Endodermal cell (in vitro differentiated cells): ENCODE data around the gene ATG16L2. TPM values are rescaled to one million over a fixed set of nuclear protein-coding genes. Genes with fewer than 3 reads are reported as not detected.
"Not testable (repeated sequence)": the region's sequence is repeated elsewhere in the genome, so short reads cannot be mapped to it uniquely, and the experiment has no call there.

Source experiments
- DNase-seq: peaks from one replicate; pipeline ENCODE4 v3.0.0-alpha.2; 2017
- H3K27ac ChIP-seq: 2 replicates; pipeline ENCODE4 v1.5.1; 2013; ENCODE audit warnings: mild to moderate bottlenecking, low read depth, low read length, moderate library complexity
- H3K27me3 ChIP-seq: 2 replicates; pipeline ENCODE4 v1.6.1; 2013; ENCODE audit warnings: mild to moderate bottlenecking, low read length, moderate library complexity; ENCODE audit not compliant: insufficient read depth, control insufficient read depth, poor library complexity, severe bottlenecking
- H3K36me3 ChIP-seq: 2 replicates; pipeline ENCODE4 v1.7.0; 2013; ENCODE audit warnings: mild to moderate bottlenecking, low read length, moderate library complexity; ENCODE audit not compliant: control insufficient read depth, insufficient read depth
- H3K4me1 ChIP-seq: one replicate; pipeline ENCODE4 v1.7.0; 2013; ENCODE audit warnings: low read length; ENCODE audit not compliant: control insufficient read depth, insufficient read depth
- H3K4me3 ChIP-seq: 2 replicates; pipeline ENCODE4 v1.5.1; 2013; ENCODE audit warnings: mild to moderate bottlenecking, low read length, moderate library complexity
- H3K9ac ChIP-seq: 2 replicates; pipeline ENCODE4 v1.6.1; 2013; ENCODE audit warnings: mild to moderate bottlenecking, low read length, moderate library complexity; ENCODE audit not compliant: poor library complexity, severe bottlenecking; ENCODE audit errors: extremely low read depth
- H3K9me3 ChIP-seq: 2 replicates; pipeline ENCODE4 v1.6.1; 2013; ENCODE audit warnings: mild to moderate bottlenecking, low read length, moderate library complexity; ENCODE audit not compliant: control insufficient read depth
- H3K27ac Mint-ChIP-seq: 2 replicates; pipeline ENCODE4 v1.8.0; 2020; ENCODE audit warnings: mixed read lengths
- H3K27me3 Mint-ChIP-seq: 2 replicates; pipeline ENCODE4 v1.8.0; 2021; ENCODE audit warnings: mild to moderate bottlenecking, mixed read lengths; ENCODE audit not compliant: insufficient read depth
- H3K36me3 Mint-ChIP-seq: 2 replicates; pipeline ENCODE4 v1.8.0; 2020; ENCODE audit warnings: low read depth, mixed read lengths
- H3K4me1 Mint-ChIP-seq: 2 replicates; pipeline ENCODE4 v1.8.0; 2020; ENCODE audit warnings: mixed read lengths
- H3K4me3 Mint-ChIP-seq: 2 replicates; pipeline ENCODE4 v1.8.0; 2020; ENCODE audit warnings: mild to moderate bottlenecking, moderate library complexity, mixed read lengths
- H3K9me3 Mint-ChIP-seq: 2 replicates; pipeline ENCODE4 v1.8.0; 2020; ENCODE audit warnings: mild to moderate bottlenecking, mixed read lengths
- WGBS, 2 experiments: methylation state at CpG; one replicate each; pipeline versions ENCODE4 v1.1.5 to v1.1.7; 2013; ENCODE audit warnings: missing lambda C conversion rate in 2 of 2, mixed read lengths in 1 of 2; ENCODE audit not compliant: insufficient coverage in 1 of 2, insufficient read length in 1 of 2; 5-methylcytosine and 5-hydroxymethylcytosine counted together
- total RNA-seq, 2 donors: library from RNA; stranded (reverse); fragmentation: NEBNext Ultra II Directional in 1 of 2; extraction: Animal tissue kit (Norgen Biotek cat#: 25700) in 1 of 2; gene quantifications; 2 replicates in 1 of 2; 3 replicates in 1 of 2; pipeline ENCODE4 v1.2.1, GENCODE V29; 2021
- TF ChIP-seq, protein P1 (sequence below): fragments of 200-600 bp; sonication (generic); conservative IDR thresholded peaks from 2 replicates; pipeline ENCODE4 v1.5.0; 2021; ENCODE audit warnings: antibody characterized with exemption, mild to moderate bottlenecking

Gene ATG16L2
- total RNA-seq, 2 donors from 2014 or later, result 32.2 to 34.2 TPM

GRCh38 chr11:72787216-72788104 is 26.8 kb upstream of the ATG16L2 start:
- Mint-ChIP-seq H3K9me3 (no peaks in the 10 kb centered on the region), H3K27ac (peak overlapping the region; percentile 52)
- peak; percentile 97 for DNase-seq

DNA sequence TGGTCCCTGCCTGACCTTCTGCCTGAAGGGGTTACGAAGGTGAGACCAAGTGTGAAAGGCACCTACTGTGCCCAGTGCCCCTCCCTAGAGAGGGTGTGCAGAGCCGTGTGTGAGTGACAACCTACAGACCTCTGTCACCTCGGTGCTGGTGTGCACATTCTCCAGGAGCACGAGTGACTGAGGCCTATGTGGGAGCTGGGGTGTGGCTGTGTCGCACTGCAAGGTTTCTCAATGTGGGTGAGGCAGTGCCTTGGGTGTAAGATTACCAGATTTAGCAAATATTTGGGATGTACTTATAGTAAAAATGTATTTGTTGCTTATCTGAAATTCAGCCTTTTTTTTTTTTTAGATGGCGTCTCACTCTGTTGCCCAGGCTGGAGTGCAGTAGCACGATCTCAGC is 26.0 kb upstream of the ATG16L2 start:
- Histone ChIP-seq H3K9ac (no peak overlapping the region), H3K4me3 (no peak overlapping the region), H3K9me3 (no peaks in the 10 kb centered on the region), H3K4me1 (no peaks in the 10 kb centered on the region), H3K36me3 (no peaks in the 10 kb centered on the region), H3K27me3 (no peaks in the 10 kb centered on the region), H3K27ac (no peak overlapping the region)
- Mint-ChIP-seq H3K4me3 (no peak overlapping the region), H3K27ac (no peak overlapping the region), H3K9me3 (no peaks in the 10 kb centered on the region), H3K4me1 (peaks cover 16% of the 10 kb centered on the region), H3K27me3 (no peaks in the 10 kb centered on the region), H3K36me3 (no peaks in the 10 kb centered on the region)
- TF ChIP-seq, protein P1, sequence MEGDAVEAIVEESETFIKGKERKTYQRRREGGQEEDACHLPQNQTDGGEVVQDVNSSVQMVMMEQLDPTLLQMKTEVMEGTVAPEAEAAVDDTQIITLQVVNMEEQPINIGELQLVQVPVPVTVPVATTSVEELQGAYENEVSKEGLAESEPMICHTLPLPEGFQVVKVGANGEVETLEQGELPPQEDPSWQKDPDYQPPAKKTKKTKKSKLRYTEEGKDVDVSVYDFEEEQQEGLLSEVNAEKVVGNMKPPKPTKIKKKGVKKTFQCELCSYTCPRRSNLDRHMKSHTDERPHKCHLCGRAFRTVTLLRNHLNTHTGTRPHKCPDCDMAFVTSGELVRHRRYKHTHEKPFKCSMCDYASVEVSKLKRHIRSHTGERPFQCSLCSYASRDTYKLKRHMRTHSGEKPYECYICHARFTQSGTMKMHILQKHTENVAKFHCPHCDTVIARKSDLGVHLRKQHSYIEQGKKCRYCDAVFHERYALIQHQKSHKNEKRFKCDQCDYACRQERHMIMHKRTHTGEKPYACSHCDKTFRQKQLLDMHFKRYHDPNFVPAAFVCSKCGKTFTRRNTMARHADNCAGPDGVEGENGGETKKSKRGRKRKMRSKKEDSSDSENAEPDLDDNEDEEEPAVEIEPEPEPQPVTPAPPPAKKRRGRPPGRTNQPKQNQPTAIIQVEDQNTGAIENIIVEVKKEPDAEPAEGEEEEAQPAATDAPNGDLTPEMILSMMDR, result no peak
- no peak for DNase-seq
- 89 to 94% methylated on average over 5 to 7 of the region's 7 CpGs for WGBS, 2 experiments

More at GRCh38 chr11:72787216-72788104, 26.8 kb upstream of the ATG16L2 start:
- TF ChIP-seq, protein P1, result peak; percentile 66
- Histone ChIP-seq H3K9me3 (no peaks in the 10 kb centered on the region), H3K27me3 (no peaks in the 10 kb centered on the region), H3K9ac (no peak overlapping the region), H3K4me3 (no peak overlapping the region), H3K27ac (no peak overlapping the region), H3K36me3 (no peaks in the 10 kb centered on the region), H3K4me1 (no peaks in the 10 kb centered on the region)
- WGBS, 2 experiments, result 75 to 83% methylated on average over 6 to 16 of the region's 16 CpGs
- peak overlapping the region; percentile 19 for H3K4me3 Mint-ChIP-seq
- H3K27me3 Mint-ChIP-seq, result no peaks in the 10 kb centered on the region
- no peaks in the 10 kb centered on the region for H3K36me3 Mint-ChIP-seq
- H3K4me1 Mint-ChIP-seq, result peaks cover 16% of the 10 kb centered on the region

GRCh38 chr11:72789493-72790131 is 24.6 kb upstream of the ATG16L2 start:
- no peaks in the 10 kb centered on the region for H3K9me3 ChIP-seq
- Mint-ChIP-seq H3K4me1 (peaks cover 21% of the 10 kb centered on the region), H3K9me3 (no peaks in the 10 kb centered on the region), H3K4me3 (no peak overlapping the region), H3K27ac (no peak overlapping the region), H3K36me3 (no peaks in the 10 kb centered on the region), H3K27me3 (no peaks in the 10 kb centered on the region)
- H3K27ac ChIP-seq, result no peak overlapping the region
- no peak for DNase-seq
- H3K9ac ChIP-seq, result no peak overlapping the region
- H3K27me3 ChIP-seq, result no peaks in the 10 kb centered on the region
- WGBS, 2 experiments, result 83 to 84% methylated on average over 2 to 10 of the region's 10 CpGs
- H3K4me3 ChIP-seq, result no peak overlapping the region
- TF ChIP-seq, protein P1, result no peak
- no peaks in the 10 kb centered on the region for H3K4me1 ChIP-seq
- no peaks in the 10 kb centered on the region for H3K36me3 ChIP-seq

- not testable (repeated sequence) for H3K36me3 Mint-ChIP-seq, H3K27me3 Mint-ChIP-seq, H3K4me1 ChIP-seq, H3K9ac ChIP-seq, DNase-seq, H3K36me3 ChIP-seq, H3K4me3 Mint-ChIP-seq, H3K9me3 Mint-ChIP-seq, H3K27ac Mint-ChIP-seq, H3K27ac ChIP-seq, H3K4me3 ChIP-seq, H3K27me3 ChIP-seq, H3K9me3 ChIP-seq
- H3K4me1 Mint-ChIP-seq, result peaks cover 22% of the 10 kb centered on the region
- WGBS, 2 experiments, result 89 to 93% methylated on average over 5 to 7 of the region's 7 CpGs
Measured at GRCh38 chr11:72791228-72791627, 23.0 kb upstream of the ATG16L2 start.
